Neuronal stem cell (in vitro differentiated cells): ENCODE data around the gene TGM2.

Experiments
- DNase-seq: peaks from one replicate; pipeline ENCODE4 v3.0.0-alpha.2; 2013; ENCODE audit warnings: low spot score
- H2AFZ ChIP-seq: one replicate; pipeline ENCODE4 v1.6.1; 2013; ENCODE audit warnings: mild to moderate bottlenecking, low read length, inconsistent platforms
- H2AK5ac ChIP-seq: 2 replicates; pipeline ENCODE4 v1.6.1; 2013; ENCODE audit warnings: low read depth, mild to moderate bottlenecking, inconsistent platforms, low read length, moderate library complexity, mixed read lengths
- H2BK120ac ChIP-seq: 2 replicates; pipeline ENCODE4 v1.6.1; 2013; ENCODE audit warnings: low read depth, mild to moderate bottlenecking, inconsistent platforms, low read length, moderate library complexity, mixed read lengths
- H2BK12ac ChIP-seq: one replicate; pipeline ENCODE4 v1.6.1; 2013; ENCODE audit warnings: low read length, inconsistent platforms
- H2BK15ac ChIP-seq: 2 replicates; pipeline ENCODE4 v1.6.1; 2013; ENCODE audit warnings: mild to moderate bottlenecking, low read length, inconsistent platforms, mixed read lengths
- H2BK5ac ChIP-seq: one replicate; pipeline ENCODE4 v1.6.1; 2013; ENCODE audit warnings: inconsistent platforms, mild to moderate bottlenecking, low read length, moderate library complexity
- H3K14ac ChIP-seq: one replicate; pipeline ENCODE4 v1.6.1; 2013; ENCODE audit warnings: low read length, inconsistent platforms
- H3K18ac ChIP-seq: 2 replicates; pipeline ENCODE4 v1.6.1; 2013; ENCODE audit warnings: low read length, inconsistent platforms
- H3K23ac ChIP-seq: 2 replicates; pipeline ENCODE4 v1.6.1; 2013; ENCODE audit warnings: low read depth, mild to moderate bottlenecking, mixed read lengths, low read length, inconsistent platforms; ENCODE audit not compliant: poor library complexity
- H3K27ac ChIP-seq: replicated peaks from 3 replicates; pipeline ENCODE4 v1.5.1; 2013; ENCODE audit warnings: low read length, inconsistent platforms
- H3K27me3 ChIP-seq, 3 experiments: 2 replicates each; pipeline ENCODE4 v1.6.1; 2013; ENCODE audit warnings: low read length in 3 of 3, mild to moderate bottlenecking in 2 of 3, inconsistent platforms in 1 of 3, low read depth in 1 of 3, mixed read lengths in 1 of 3, moderate library complexity in 1 of 3; ENCODE audit not compliant: control insufficient read depth in 3 of 3, insufficient read depth in 3 of 3
- H3K36me3 ChIP-seq, 2 donors: replicated peaks in 1 of 2; 2 replicates each; pipeline ENCODE4 v1.6.1; 2013; ENCODE audit warnings: low read length in 2 of 2; ENCODE audit not compliant: control insufficient read depth in 2 of 2, insufficient read depth in 2 of 2
- H3K4ac ChIP-seq: 2 replicates; pipeline ENCODE4 v1.6.1; 2013; ENCODE audit warnings: inconsistent platforms, mild to moderate bottlenecking, low read length, moderate library complexity
- H3K4me1 ChIP-seq, 2 donors: 1 replicate in 1 of 2; 2 replicates in 1 of 2; pipeline ENCODE4 v1.6.1; 2013; ENCODE audit warnings: low read length in 2 of 2, low read depth in 1 of 2; ENCODE audit not compliant: control insufficient read depth in 2 of 2, insufficient read depth in 1 of 2
- H3K4me2 ChIP-seq: one replicate; pipeline ENCODE4 v1.6.1; 2013; ENCODE audit warnings: mild to moderate bottlenecking, low read length, inconsistent platforms; ENCODE audit not compliant: insufficient read depth, poor library complexity, severe bottlenecking
- H3K4me3 ChIP-seq, 2 donors: 2 replicates each; pipeline ENCODE4 v1.5.1; 2013; ENCODE audit warnings: low read length in 2 of 2, mild to moderate bottlenecking in 2 of 2, inconsistent platforms in 1 of 2, moderate library complexity in 1 of 2
- H3K79me1 ChIP-seq: one replicate; pipeline ENCODE4 v1.6.1; 2013; ENCODE audit warnings: low read depth, mild to moderate bottlenecking, inconsistent platforms, low read length, moderate library complexity
- H3K9ac ChIP-seq: one replicate; pipeline ENCODE4 v1.6.1; 2013; ENCODE audit warnings: mild to moderate bottlenecking, low read depth, low read length, inconsistent platforms; ENCODE audit not compliant: poor library complexity
- H3K9me3 ChIP-seq, 2 donors: replicated peaks in 1 of 2; 2 replicates each; pipeline versions ENCODE3 to v1.6.1; 2013; ENCODE audit warnings: low read length in 2 of 2, mild to moderate bottlenecking in 2 of 2, inconsistent platforms in 1 of 2, low read depth in 1 of 2, mixed read lengths in 1 of 2, moderate library complexity in 1 of 2; ENCODE audit not compliant: control insufficient read depth in 2 of 2, insufficient read depth in 1 of 2
- H4K8ac ChIP-seq: one replicate; pipeline ENCODE4 v1.6.1; 2013; ENCODE audit warnings: low read depth, mild to moderate bottlenecking, inconsistent platforms, low read length, moderate library complexity
- H4K91ac ChIP-seq: one replicate; pipeline ENCODE4 v1.6.1; 2013; ENCODE audit warnings: low read length, low read depth, mild to moderate bottlenecking, inconsistent platforms; ENCODE audit not compliant: poor library complexity
- WGBS, 2 donors: extraction: QIAGEN DNeasy Blood & Tissue Kit; methylation state at CpG; one replicate each; pipeline ENCODE4 v1.1.7; 2013; ENCODE audit warnings: missing lambda C conversion rate in 2 of 2, mixed read lengths in 1 of 2; ENCODE audit not compliant: insufficient read length in 2 of 2, insufficient replicate concordance in 1 of 2; ENCODE audit errors: extremely low coverage in 2 of 2; 5-methylcytosine and 5-hydroxymethylcytosine counted together

Gene TGM2

DNA sequence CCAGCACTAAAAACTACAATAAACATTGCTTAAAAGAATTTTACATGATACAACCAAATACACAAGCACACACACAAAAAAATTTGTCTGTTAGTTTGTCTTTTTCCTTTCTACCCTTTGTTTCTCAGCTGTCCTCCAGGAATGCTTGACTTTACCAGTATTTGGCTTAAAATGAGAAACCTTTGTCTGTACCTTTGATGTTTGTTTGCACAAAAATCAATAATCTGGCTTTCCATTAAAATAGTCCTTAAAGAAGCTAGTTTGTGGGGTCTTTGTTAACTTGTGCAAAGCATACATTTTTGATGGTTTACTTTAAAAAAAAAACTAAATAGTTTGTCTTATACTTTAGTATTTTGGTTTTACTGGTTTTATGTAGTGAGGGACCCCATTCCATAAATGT is 82.2 kb downstream of the TGM2 start:
- no peak for DNase-seq
- H3K27me3 ChIP-seq, result no peaks in the 10 kb centered on the region

GRCh38 chr20:38081575-38081974 is 83.5 kb downstream of the TGM2 start:
- Histone ChIP-seq H3K4me1 (peaks cover 0 to 2% of the 10 kb centered on the region in 2 donors), H3K4ac (no peak overlapping the region), H2AFZ (no peak overlapping the region), H2BK15ac (no peak overlapping the region), H3K27ac (no peak overlapping the region), H3K4me2 (no peak overlapping the region), H2AK5ac (no peak overlapping the region), H2BK5ac (no peak overlapping the region), H3K9me3 (peaks cover 2 to 20% of the 10 kb centered on the region in 2 donors), H2BK120ac (no peak overlapping the region), H3K14ac (no peak overlapping the region), H3K23ac (no peak overlapping the region), H3K36me3 (peaks cover 15 to 93% of the 10 kb centered on the region in 2 donors), H2BK12ac (no peak overlapping the region), H3K79me1 (no peaks in the 10 kb centered on the region), H3K27me3 (no peaks in the 10 kb centered on the region), H4K91ac (no peak overlapping the region), H3K9ac (no peak overlapping the region), H4K8ac (no peak overlapping the region), H3K4me3 (no peak overlapping the region), H3K18ac (no peak overlapping the region)
- no CpG with 5 or more reads among the region's 3 CpGs for WGBS, 2 donors
- DNase-seq, result no peak

More for the DNA sequence above, 82.2 kb downstream of the TGM2 start:
- Histone ChIP-seq H3K9ac (no peak overlapping the region), H3K36me3 (peaks cover 10 to 93% of the 10 kb centered on the region in 2 donors), H3K4me3 (no peak overlapping the region), H3K23ac (no peak overlapping the region), H2BK15ac (no peak overlapping the region), H3K4ac (no peak overlapping the region), H2BK5ac (no peak overlapping the region), H4K8ac (no peak overlapping the region), H3K18ac (no peak overlapping the region), H3K14ac (no peak overlapping the region), H2BK120ac (no peak overlapping the region), H3K4me2 (no peak overlapping the region), H2AFZ (no peak overlapping the region), H2AK5ac (no peak overlapping the region), H3K4me1 (peaks cover 0 to 2% of the 10 kb centered on the region in 2 donors), H4K91ac (no peak overlapping the region), H3K79me1 (no peaks in the 10 kb centered on the region), H2BK12ac (no peak overlapping the region), H3K9me3 (peaks cover 2 to 20% of the 10 kb centered on the region in 2 donors), H3K27ac (no peak overlapping the region)

DNA sequence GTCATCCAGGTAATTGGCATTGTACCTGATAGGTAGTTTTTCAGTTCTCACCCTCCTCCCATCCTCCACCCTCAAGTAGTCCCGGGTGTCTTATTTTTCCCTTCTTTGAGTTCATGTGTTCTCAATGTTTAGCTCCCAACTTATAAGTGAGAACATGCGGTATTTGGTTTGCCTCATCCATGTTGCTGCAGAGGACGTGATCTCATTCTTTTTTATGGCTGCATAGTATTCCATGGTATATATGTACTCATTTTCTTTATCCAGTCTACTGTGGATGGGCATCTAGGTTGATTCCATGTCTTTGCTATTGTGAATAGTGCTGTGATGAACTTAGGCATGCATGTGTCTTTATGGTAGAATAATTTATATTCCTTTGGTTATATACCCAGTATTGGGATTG is 85.7 kb downstream of the TGM2 start:
- H3K9ac ChIP-seq, result no peak overlapping the region
- no peaks in the 10 kb centered on the region for H3K27me3 ChIP-seq
- no peak overlapping the region for H2BK15ac ChIP-seq
- H2AK5ac ChIP-seq, result no peak overlapping the region
- no peak overlapping the region for H2BK120ac ChIP-seq
- H3K4me1 ChIP-seq, result peaks cover 0 to 3% of the 10 kb centered on the region in 2 donors
- no peak overlapping the region for H3K18ac ChIP-seq
- H3K23ac ChIP-seq, result no peak overlapping the region
- no peak overlapping the region for H4K91ac ChIP-seq
- H2AFZ ChIP-seq, result no peak overlapping the region
- no peak for DNase-seq
- no peak overlapping the region for H2BK12ac ChIP-seq
- H3K36me3 ChIP-seq, result peaks cover 11 to 92% of the 10 kb centered on the region in 2 donors
- H3K79me1 ChIP-seq, result no peaks in the 10 kb centered on the region
- H3K4ac ChIP-seq, result no peak overlapping the region
- WGBS, 2 donors, result no CpG with 5 or more reads among the region's 3 CpGs
- no peak overlapping the region for H2BK5ac ChIP-seq
- no peak overlapping the region for H3K4me2 ChIP-seq
- H3K4me3 ChIP-seq, result no peak overlapping the region
- peaks cover 2 to 20% of the 10 kb centered on the region in 2 donors for H3K9me3 ChIP-seq
- no peak overlapping the region for H4K8ac ChIP-seq
- no peak overlapping the region for H3K14ac ChIP-seq
- no peak overlapping the region for H3K27ac ChIP-seq

DNA sequence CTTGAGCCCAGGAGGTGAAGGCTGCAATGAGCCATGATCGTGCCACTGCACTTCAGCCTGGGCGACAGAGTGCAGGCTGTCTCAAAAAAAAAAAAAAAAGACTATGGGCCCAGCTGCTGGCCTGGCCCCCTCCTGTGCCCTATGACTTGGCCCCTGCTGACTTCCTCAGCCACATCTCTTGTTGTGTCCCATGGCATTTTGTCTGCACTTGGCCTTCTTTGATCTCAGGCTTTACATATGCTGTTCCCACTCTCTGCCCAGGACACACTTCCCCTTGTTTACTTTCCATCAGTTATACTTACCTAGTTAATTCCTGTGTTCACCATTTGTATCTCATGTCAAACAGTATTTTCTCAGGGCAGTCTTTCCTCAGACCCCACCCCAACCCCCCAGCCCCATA is 87.0 kb downstream of the TGM2 start:
- Histone ChIP-seq H3K4me3 (no peak overlapping the region), H2BK12ac (no peak overlapping the region), H3K27ac (no peak overlapping the region), H3K4me1 (peaks cover 0 to 3% of the 10 kb centered on the region in 2 donors), H2AFZ (no peak overlapping the region), H3K79me1 (no peaks in the 10 kb centered on the region), H3K23ac (no peak overlapping the region), H3K18ac (no peak overlapping the region), H3K9me3 (peaks cover 2 to 26% of the 10 kb centered on the region in 2 donors), H2BK120ac (no peak overlapping the region), H2BK5ac (no peak overlapping the region), H3K9ac (no peak overlapping the region), H4K91ac (no peak overlapping the region), H2BK15ac (no peak overlapping the region), H3K27me3 (no peaks in the 10 kb centered on the region), H3K4me2 (no peak overlapping the region), H4K8ac (no peak overlapping the region), H3K4ac (no peak overlapping the region), H3K14ac (no peak overlapping the region), H2AK5ac (no peak overlapping the region), H3K36me3 (peaks cover 11 to 92% of the 10 kb centered on the region in 2 donors)
- no peak for DNase-seq
- WGBS, 2 donors, result no CpG with 5 or more reads among the region's 2 CpGs
